Measurements from ENCODE around the gene ENC1.
A peak's percentile ranks its signal among the peaks of the same experiment; 100 is the strongest.
"Not testable (repeated sequence)": the region's sequence is repeated elsewhere in the genome, so short reads cannot be mapped to it uniquely, and the experiment has no call there.

The ENC1 gene, protein sequence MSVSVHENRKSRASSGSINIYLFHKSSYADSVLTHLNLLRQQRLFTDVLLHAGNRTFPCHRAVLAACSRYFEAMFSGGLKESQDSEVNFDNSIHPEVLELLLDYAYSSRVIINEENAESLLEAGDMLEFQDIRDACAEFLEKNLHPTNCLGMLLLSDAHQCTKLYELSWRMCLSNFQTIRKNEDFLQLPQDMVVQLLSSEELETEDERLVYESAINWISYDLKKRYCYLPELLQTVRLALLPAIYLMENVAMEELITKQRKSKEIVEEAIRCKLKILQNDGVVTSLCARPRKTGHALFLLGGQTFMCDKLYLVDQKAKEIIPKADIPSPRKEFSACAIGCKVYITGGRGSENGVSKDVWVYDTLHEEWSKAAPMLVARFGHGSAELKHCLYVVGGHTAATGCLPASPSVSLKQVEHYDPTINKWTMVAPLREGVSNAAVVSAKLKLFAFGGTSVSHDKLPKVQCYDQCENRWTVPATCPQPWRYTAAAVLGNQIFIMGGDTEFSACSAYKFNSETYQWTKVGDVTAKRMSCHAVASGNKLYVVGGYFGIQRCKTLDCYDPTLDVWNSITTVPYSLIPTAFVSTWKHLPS

GRCh38 chr5:74640450-74640953 lies at the start of gene ENC1:
Gene ENC1 (minus strand): TSS chr5:74640728. CDS start chr5:74636485, 4,243 bp downstream.
- peak; percentile 75 for DNase-seq

GRCh38 chr5:74686962-74687751 lies 46.6 kb upstream of the ENC1 start:
- no peak for DNase-seq

DNA sequence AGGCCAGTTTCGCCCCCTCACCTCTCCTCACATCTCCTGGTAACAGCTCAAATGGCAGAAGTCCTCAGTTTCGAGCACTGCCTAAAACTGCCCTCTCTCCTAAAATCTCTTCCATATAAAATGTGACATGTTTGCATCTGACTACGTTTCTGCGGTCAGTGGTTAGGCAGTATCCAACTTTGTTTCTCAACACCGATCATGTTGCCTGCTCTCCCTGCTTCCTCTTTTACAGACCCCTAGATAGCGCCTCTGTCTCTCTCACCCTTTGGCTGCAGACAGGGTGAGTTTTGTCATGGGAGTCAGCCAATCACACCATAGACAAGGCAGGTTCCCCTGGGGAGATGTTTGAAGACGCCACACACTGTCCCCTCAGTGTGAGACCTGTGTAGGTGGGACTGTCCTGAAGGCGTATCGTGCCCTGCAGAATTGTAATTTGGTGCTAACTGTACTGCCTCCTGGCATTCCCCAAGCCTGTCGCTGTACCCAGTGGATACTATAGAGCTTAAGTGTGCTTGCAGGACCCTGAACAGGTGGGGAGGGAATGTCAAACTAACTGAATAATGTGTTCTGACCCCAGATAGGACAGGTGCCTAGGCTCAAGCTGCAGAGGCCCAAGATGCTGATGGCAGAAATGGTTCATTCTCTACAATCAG lies 45.6 kb upstream of the ENC1 start:
- DNase-seq = peak; percentile 21

DNA sequence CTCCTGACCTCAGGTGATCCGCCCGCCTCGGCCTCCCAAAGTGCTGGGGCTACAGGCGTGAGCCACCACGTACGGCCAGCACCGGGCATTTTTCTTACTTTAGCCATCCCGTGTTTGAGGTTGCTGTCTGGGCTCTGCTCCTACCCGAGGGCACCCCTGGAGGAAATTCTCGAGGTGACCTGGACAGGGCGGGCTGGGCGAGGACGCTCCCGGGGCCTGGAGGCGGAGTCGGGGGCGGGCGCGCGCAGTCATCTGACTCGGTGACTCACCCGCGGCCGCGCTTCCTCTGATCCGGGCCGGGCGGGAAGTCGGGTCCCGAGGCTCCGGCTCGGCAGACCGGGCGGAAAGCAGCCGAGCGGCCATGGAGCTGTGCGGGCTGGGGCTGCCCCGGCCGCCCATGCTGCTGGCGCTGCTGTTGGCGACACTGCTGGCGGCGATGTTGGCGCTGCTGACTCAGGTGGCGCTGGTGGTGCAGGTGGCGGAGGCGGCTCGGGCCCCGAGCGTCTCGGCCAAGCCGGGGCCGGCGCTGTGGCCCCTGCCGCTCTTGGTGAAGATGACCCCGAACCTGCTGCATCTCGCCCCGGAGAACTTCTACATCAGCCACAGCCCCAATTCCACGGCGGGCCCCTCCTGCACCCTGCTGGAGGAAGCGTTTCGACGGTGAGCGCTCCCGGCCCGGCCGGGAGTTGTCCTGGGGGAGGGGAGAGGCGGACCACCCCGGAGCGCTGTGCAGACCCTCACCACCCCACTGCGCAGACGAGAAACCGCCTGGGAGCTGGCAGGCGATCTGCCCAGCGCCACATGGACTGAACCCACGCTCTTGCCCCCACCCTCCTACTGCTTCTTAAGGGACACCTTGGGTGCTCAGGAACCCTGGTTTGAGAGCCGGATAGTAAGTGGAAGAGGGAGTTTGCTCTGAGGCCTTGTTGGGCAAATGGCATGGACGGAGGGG lies 44.6 kb upstream of the ENC1 start, which contains the start of gene HEXB:
Gene HEXB, plus strand, starts transcription at position 334 of the 952 bp plus-strand sequence. Its CDS starts 28 bp downstream, at position 362.
- DNase-seq = peak; percentile 85

GRCh38 chr5:74679966-74680365 lies 39.4 kb upstream of the ENC1 start:
- no peak for DNase-seq

GRCh38 chr5:74679300-74679699 lies 38.8 kb upstream of the ENC1 start:
- DNase-seq = not testable (repeated sequence)

DNA sequence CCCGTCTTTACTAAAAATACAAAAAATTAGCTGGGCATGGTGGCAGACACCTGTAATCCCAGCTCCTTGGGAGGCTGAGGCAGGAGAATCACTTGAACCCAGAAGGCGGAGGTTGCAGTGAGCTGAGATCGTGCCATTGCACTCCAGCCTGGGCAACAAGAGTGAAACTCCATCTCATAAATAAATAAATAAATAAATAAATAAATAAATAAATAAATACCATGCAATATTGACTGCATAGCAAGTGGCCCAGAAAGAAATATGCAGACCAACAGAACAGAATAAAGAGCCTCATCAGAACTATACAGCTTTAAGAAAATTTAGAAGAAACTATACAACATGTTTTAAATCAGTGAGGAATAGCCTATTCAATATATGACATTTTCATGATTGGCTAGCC lies 37.6 kb upstream of the ENC1 start:
- not testable (repeated sequence) for DNase-seq

DNA sequence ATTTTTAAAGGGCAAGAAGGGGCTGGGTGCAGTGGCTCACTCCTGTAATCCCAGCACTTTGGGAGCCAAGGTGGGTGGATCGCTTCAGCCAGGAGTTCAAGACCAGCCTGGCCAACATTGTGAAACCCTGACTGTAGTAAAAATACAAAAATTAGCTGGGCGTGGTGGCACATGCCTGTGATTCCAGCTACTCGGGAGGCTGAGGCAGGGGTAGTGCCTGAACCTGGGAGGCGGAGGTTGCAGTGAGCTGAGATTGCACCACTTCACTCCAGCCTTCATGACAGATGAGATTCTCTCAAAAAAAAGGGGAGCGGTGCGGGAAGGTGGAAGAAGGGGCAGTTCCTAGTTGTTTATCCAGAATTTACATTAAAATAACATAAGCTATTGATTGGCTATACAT lies 35.9 kb upstream of the ENC1 start:
- DNase-seq = not testable (repeated sequence)

- DNase-seq = no peak
Measured at GRCh38 chr5:74673011-74673790, 32.7 kb upstream of the ENC1 start.

DNA sequence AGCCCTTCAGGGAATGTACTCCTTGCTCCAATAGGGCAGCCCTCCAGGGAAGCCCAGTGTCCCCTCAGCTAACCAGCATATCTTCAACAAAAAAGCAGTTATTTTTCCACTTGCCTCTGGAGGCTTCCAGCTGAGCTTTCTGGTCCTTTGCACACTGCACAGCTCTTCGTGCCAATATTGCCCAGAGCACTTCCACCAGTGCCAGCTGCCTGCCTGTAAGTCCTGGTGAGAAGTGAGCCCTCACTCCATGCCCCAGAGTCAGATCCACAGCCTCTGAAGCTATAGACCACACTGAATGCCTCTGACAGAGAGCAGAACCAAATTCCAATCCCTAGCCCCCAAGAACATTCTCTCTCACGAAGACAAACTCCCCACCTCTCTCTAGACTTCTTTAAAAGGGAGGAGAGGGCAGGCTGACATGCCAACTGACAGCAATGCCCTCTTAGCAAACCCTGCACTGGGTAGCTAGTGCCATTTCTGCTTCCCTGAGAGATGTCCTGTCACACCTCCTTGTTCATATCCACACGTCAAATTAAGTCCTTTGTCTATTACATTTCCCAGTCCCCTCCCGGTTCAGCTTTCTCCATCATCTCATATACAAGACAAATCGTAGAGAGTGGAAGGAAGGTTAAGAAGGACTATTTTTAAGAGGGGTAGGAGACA lies 31.8 kb upstream of the ENC1 start:
- no peak for DNase-seq

DNA sequence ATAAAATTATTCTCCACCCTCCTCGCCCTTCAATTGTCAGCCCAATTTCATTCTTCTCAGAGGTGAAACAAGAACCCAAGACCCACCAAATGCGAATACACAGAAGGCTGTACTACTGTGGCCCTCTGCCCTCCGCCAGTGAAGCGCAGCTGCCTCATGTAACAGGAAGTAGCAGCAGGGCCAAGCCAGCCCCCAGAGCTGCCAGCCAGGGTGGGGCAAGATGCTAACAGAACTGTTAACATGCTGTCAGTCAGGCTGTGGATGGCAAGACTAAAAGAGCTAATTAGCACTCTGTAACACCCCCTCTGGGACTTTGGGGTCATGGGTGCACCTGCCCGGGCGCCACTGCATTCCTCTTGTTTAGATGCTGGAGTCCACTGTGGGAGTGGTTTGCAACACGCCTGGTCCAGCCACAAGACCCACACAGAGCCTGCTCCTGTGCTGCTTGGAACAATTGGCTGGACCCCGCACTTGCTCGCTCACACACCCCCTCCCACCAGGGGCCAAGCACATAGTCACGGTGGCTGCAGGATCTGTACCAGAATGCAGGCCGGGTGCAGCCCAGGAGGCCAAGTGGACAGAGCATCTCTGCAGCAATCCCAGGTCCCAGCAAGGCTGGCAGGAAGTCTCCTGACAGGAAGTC lies 30.0 kb upstream of the ENC1 start:
- DNase-seq = no peak

- no peak for DNase-seq
Measured at GRCh38 chr5:74669821-74670220, 29.3 kb upstream of the ENC1 start.

DNA sequence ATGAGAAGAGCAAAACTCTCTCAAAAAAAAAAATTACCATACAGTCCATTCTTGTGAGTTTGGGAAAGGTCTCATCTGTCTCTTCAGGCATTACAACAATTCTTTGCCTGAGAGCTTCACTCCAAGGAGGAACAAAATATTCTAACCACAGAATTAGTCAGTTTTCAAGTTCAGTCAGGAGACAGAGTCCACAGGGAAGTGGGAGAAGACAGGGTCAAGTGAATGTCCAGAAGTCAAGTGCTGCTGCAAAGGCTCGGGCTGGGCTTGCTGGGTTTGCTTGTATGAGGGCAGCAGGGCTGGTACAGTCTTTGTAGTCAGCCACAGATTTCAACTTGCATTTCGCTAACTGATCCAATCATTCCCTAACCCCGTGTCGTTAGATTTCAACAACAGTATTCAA lies 26.9 kb upstream of the ENC1 start:
- DNase-seq = no peak

DNA sequence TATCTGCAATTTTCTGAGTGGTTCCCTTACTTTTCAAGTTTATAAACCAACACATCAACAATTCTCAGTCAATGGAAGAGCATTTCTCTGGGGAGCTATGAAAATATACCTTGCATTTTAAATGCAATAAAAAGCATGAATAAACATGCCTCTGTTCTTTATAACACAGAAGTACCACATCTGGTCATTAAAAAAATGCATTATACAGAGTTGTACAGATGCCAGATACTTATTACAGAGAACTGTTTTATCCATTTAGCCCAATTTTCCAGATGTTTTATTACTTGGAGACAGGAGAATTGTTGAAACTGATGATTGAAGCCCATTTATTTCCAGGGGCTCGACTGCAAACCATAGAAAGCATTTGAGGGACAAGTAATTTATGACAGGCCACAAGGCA lies 25.3 kb upstream of the ENC1 start:
- no peak for DNase-seq

DNA sequence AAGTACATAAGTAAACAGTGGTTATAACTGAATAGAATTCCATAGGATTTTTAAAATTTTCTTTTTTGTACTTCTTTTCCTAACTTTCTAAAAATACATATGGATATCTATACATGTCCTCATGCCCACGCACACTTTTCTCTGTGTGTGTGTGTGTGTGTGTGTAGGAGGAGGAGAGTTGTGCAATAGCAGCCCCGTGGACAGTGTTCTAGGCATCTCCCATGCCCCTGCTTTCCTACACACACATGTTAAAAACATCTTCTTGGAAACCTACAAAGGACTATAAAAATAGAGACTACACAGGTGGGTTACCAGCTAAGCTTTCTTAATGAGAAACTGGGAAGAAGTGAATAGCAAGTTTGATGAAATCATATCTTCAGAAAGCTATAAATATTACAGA lies 24.7 kb upstream of the ENC1 start:
- DNase-seq = no peak

GRCh38 chr5:74664551-74664950 lies 24.0 kb upstream of the ENC1 start:
- no peak for DNase-seq

GRCh38 chr5:74660873-74661272 lies 20.3 kb upstream of the ENC1 start:
- no peak for DNase-seq

DNA sequence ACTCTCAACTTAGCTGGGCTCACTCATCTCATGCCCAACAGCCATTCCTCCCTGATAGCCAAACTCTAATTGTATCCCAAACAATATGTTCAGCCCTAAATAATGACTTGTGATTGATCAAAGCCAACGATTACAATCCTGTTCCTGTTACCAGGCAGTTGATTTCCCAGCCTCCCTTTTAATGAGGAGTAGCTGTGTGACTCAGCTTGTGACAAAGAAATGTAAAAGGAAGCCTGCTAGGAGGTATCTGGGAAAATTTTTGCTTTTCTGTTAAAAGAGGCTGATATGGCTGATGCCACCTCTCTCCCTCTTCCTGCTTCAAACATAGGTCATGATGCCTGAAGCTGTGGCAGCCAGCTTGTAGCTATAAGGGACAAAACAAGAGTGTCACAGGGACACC lies 19.6 kb upstream of the ENC1 start:
- DNase-seq = no peak

DNA sequence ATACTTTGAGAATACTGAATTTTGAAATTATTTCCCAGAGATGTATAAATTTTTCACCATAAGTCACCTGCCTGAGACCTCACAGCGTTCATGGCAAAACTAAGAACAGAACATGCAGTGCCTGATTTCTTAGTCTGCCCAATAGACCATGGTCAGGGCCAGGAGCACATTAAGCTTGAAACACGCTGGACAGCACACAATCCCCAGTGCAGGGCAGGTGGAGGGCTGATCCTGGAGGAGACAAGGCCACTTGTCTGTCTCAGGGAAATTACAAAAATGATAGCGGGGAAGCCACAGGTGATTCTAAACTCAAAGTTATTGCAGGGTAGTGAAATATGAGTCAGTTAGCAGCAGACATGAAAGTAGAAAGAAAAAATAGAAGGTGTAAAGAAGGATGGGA lies 18.6 kb upstream of the ENC1 start:
- no peak for DNase-seq

GRCh38 chr5:74657165-74657564 lies 16.6 kb upstream of the ENC1 start:
- DNase-seq = no peak

All from activated T-cell treated with anti-CD3 and anti-CD28 coated beads, Interleukin-2, amount 50 U/mL, for 1 hour (primary cell).